Left hindlimb (tissue), 1 donor: ENCODE measurements around the gene USP10.

ENCODE experiments used
- DNase-seq: peaks from one replicate; pipeline ENCODE4 v3.0.0-alpha.2; 2018

USP10 gene

GRCh38 chr16:84700446-84701300 lies 873 bp downstream of the USP10 start:
- no peak for DNase-seq

GRCh38 chr16:84703681-84704080 lies 3.9 kb downstream of the USP10 start:
- DNase-seq: no peak

- DNase-seq: no peak
Measured at GRCh38 chr16:84704253-84704652, 4.5 kb downstream of the USP10 start.

GRCh38 chr16:84706856-84707255 lies 7.1 kb downstream of the USP10 start:
- DNase-seq: no peak

- no peak for DNase-seq
Measured at GRCh38 chr16:84709609-84710008, 9.8 kb downstream of the USP10 start.

GRCh38 chr16:84710686-84711085 lies 10.9 kb downstream of the USP10 start:
- DNase-seq: no peak

- no peak for DNase-seq
Measured at GRCh38 chr16:84712138-84712671, 12.4 kb downstream of the USP10 start.

GRCh38 chr16:84712801-84713775 lies 13.3 kb downstream of the USP10 start:
- no peak for DNase-seq

GRCh38 chr16:84714028-84714427 lies 14.2 kb downstream of the USP10 start:
- DNase-seq: no peak

- no peak for DNase-seq
Measured at GRCh38 chr16:84715424-84715823, 15.6 kb downstream of the USP10 start.

GRCh38 chr16:84715854-84716253 lies 16.1 kb downstream of the USP10 start:
- no peak for DNase-seq

- no peak for DNase-seq
Measured at GRCh38 chr16:84716740-84717139, 16.9 kb downstream of the USP10 start.

- DNase-seq: no peak
Measured at GRCh38 chr16:84717484-84717883, 17.7 kb downstream of the USP10 start.

GRCh38 chr16:84720177-84720579 lies 20.4 kb downstream of the USP10 start:
- no peak for DNase-seq

GRCh38 chr16:84722068-84722467 lies 22.3 kb downstream of the USP10 start:
- no peak for DNase-seq

- DNase-seq: no peak
Measured at GRCh38 chr16:84723906-84724305, 24.1 kb downstream of the USP10 start.

- DNase-seq: no peak
Measured at GRCh38 chr16:84724606-84725309, 25.0 kb downstream of the USP10 start.

- no peak for DNase-seq
Measured at GRCh38 chr16:84725481-84726078, 25.8 kb downstream of the USP10 start.

- DNase-seq: peak; percentile 83
Measured at GRCh38 chr16:84726079-84726668, 26.4 kb downstream of the USP10 start.

- DNase-seq: no peak
Measured at GRCh38 chr16:84726669-84727467, 27.1 kb downstream of the USP10 start.

- no peak for DNase-seq
Measured at GRCh38 chr16:84728853-84729424, 29.1 kb downstream of the USP10 start.
